ENCODE results near the gene CASS4.

- TF ChIP-seq CTCF (conservative IDR thresholded peaks at IDR 0.05; ENCODE audit: low read length) (no peak), EZH2phosphoT487 (IDR thresholded peaks at IDR 0.05; ENCODE audit: borderline replicate concordance) (no peak)
Measured at GRCh38 chr20:56417402-56417801, 5.3 kb downstream of the CASS4 start.
